GM12892 (cell line): Measurements from ENCODE around the gene PODXL.
"Not testable (repeated sequence)": the region's sequence is repeated elsewhere in the genome, so short reads cannot be mapped to it uniquely, and the experiment has no call there.

Experiments used
- DNase-seq: peaks from one replicate; pipeline ENCODE4 v3.0.0; 2011; ENCODE audit not compliant: insufficient read length
- FAIRE-seq: peaks from 2 replicates; lab custom pipeline; 2011; peaks lifted over from hg19 to GRCh38; lab: Jason Lieb, UNC
- POLR2A ChIP-seq: IDR thresholded peaks from 2 replicates; pipeline ENCODE4 v1.6.1; 2011; ENCODE audit warnings: low read depth, low read length, control low read depth
- POLR2AphosphoS5 ChIP-seq: IDR thresholded peaks from 2 replicates; pipeline ENCODE4 v1.6.1; 2011; ENCODE audit warnings: low read depth, low read length, control low read depth
- TAF1 ChIP-seq: IDR thresholded peaks from 2 replicates; pipeline ENCODE4 v1.6.1; 2011; ENCODE audit warnings: low read depth, mild to moderate bottlenecking, control low read depth, low read length, borderline replicate concordance

The PODXL gene

GRCh38 chr7:131511774-131512535 is 44.5 kb downstream of the PODXL start:
- FAIRE-seq (no peak), DNase-seq (no peak)
- TF ChIP-seq POLR2AphosphoS5 (no peak), POLR2A (no peak), TAF1 (no peak)

- TF ChIP-seq TAF1 (no peak), POLR2AphosphoS5 (no peak), POLR2A (no peak)
- DNase-seq (no peak), FAIRE-seq (no peak)
These were observed 45.4 kb downstream of the PODXL start for GRCh38 chr7:131511071-131511470.

DNA sequence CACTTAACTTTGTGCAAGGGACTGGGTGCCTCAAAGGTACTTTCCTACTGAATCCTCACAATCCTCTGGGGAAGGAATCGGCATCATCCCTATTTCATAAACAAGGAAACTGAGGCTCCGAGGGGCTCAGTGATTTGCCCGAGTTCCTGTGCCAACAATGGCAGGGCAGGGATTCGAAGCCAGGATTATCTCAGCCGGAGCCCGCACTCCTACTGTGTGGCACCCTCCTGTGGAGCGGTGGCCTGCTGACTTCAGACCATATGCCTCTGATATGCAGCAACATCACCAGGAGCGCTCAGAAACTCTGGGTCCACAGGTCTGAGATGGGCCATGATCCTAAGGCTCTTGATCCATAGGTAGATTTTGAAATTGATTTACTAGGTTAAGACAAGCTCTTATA is 46.6 kb downstream of the PODXL start:
- DNase-seq, result no peak
- TF ChIP-seq POLR2AphosphoS5 (no peak), TAF1 (no peak), POLR2A (no peak)

GRCh38 chr7:131508754-131509486 is 47.5 kb downstream of the PODXL start:
- FAIRE-seq, result no peak

More for the DNA sequence above, 46.6 kb downstream of the PODXL start:
- no peak for FAIRE-seq

GRCh38 chr7:131507592-131508331 is 48.7 kb downstream of the PODXL start:
- peak; percentile 24 for FAIRE-seq
- TF ChIP-seq TAF1, result no peak
- TF ChIP-seq POLR2A, result no peak
- TF ChIP-seq POLR2AphosphoS5, result no peak
- DNase-seq, result peak; percentile 46

More at GRCh38 chr7:131508754-131509486, 47.5 kb downstream of the PODXL start:
- DNase-seq, result no peak
- TF ChIP-seq POLR2A, result no peak
- no peak for TF ChIP-seq POLR2AphosphoS5
- TF ChIP-seq TAF1, result no peak

GRCh38 chr7:131506597-131506996 is 49.8 kb downstream of the PODXL start:
- FAIRE-seq (no peak), DNase-seq (no peak)
- TF ChIP-seq POLR2AphosphoS5 (no peak), TAF1 (no peak), POLR2A (no peak)

- TF ChIP-seq TAF1, result no peak
- no peak for TF ChIP-seq POLR2AphosphoS5
- no peak for TF ChIP-seq POLR2A
- FAIRE-seq (no peak), DNase-seq (no peak)
These were observed 50.5 kb downstream of the PODXL start for GRCh38 chr7:131505636-131506557.

DNA sequence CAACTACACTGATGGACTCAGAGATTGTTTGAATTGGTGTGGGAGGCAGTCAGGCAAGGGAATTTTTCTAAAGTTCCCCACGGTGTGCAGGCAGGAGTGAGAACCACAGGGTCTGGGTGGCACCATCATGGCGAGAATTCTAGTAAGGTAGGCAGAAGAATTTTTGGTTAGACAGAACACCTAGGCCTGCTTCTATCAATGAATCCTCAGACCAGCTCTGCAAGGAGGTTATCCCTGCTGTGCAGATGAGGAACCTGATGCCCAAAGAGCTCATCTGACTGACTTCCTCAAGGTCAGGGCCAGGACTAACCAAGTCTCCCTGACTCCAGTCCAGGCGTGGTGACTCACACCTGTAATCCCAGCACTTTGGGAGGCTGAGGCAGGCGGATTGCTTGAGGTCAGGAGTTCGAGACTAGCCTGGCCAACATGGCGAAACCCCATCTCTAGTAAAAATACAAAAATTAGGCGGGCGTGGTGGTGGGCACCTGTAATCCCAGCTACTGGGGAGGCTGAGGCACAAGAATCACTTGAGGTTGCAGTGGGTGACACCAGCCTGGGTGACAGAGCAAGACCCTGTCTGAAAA is 51.3 kb downstream of the PODXL start:
- not testable (repeated sequence) for FAIRE-seq, DNase-seq

GRCh38 chr7:131504157-131504899 is 52.1 kb downstream of the PODXL start:
- no peak for FAIRE-seq
- TF ChIP-seq TAF1, result no peak
- no peak for TF ChIP-seq POLR2AphosphoS5
- no peak for TF ChIP-seq POLR2A
- no peak for DNase-seq

GRCh38 chr7:131503639-131504038 is 52.8 kb downstream of the PODXL start:
- FAIRE-seq, result no peak
- no peak for DNase-seq
- TF ChIP-seq TAF1 (no peak), POLR2AphosphoS5 (no peak), POLR2A (no peak)
